H1 (cell line): Measurements from ENCODE around the gene NCKIPSD. TPM values are rescaled to one million over a fixed set of nuclear protein-coding genes. Genes with fewer than 3 reads are reported as not detected.
A peak's percentile ranks its signal among the peaks of the same experiment; 100 is the strongest.

ENCODE experiments used
- ASH2L ChIP-seq: fragments of 200-600, 300-600 bp; sonication (generic); IDR thresholded peaks from one replicate; pipeline ENCODE4 v1.7.1; 2017; ENCODE audit warnings: low read length
- BACH1 ChIP-seq: IDR thresholded peaks from 2 replicates; pipeline ENCODE4 v1.6.1; 2012; ENCODE audit warnings: low read length, improper control_type of control experiment
- CEBPB ChIP-seq: IDR thresholded peaks from 2 replicates; pipeline ENCODE4 v1.6.1; 2012; ENCODE audit warnings: low read depth, low read length
- CTBP2 ChIP-seq: IDR thresholded peaks from 2 replicates; pipeline ENCODE4 v1.7.0; 2011; ENCODE audit warnings: borderline replicate concordance, mild to moderate bottlenecking, moderate library complexity, mixed read lengths, low read length; ENCODE audit not compliant: insufficient read depth, insufficient read length
- GABPA ChIP-seq: IDR thresholded peaks from 2 replicates; pipeline ENCODE4 v1.6.1; 2011; ENCODE audit warnings: mild to moderate bottlenecking, low read length, moderate library complexity, borderline replicate concordance; ENCODE audit not compliant: insufficient read depth
- HDAC2 ChIP-seq, 2 experiments: fragments of 300-600 bp in 1 of 2; sonication (generic) in 1 of 2; IDR thresholded peaks; 2 replicates each; pipeline ENCODE4 v1.6.1; 2011 to 2012; ENCODE audit warnings: low read depth in 2 of 2, low read length in 2 of 2, mild to moderate bottlenecking in 2 of 2, moderate library complexity in 2 of 2, borderline replicate concordance in 1 of 2, inconsistent platforms in 1 of 2
- POLR2A ChIP-seq, 2 experiments: IDR thresholded peaks; 1 replicate in 1 of 2; 2 replicates in 1 of 2; pipeline ENCODE4 v1.6.1; 2011; ENCODE audit warnings: low read depth in 2 of 2, low read length in 2 of 2, mild to moderate bottlenecking in 2 of 2; ENCODE audit errors: control extremely low read depth in 1 of 2
- TBP ChIP-seq: IDR thresholded peaks from 2 replicates; pipeline ENCODE4 v1.6.1; 2011; ENCODE audit warnings: low read depth, low read length, improper control_type of control experiment
- TCF12 ChIP-seq: IDR thresholded peaks from 2 replicates; pipeline ENCODE4 v1.6.1; 2011; ENCODE audit warnings: low read depth, mild to moderate bottlenecking, low read length
- polyA plus RNA-seq, 7 experiments: library from polyadenylated mRNA; depleted of rRNA in 3 of 7; stranded (reverse) in 5 of 7; unstranded in 2 of 7; fragments of >200 nt in 5 of 7; fragments of 200-250 nt in 2 of 7; gene quantifications; 1 replicate in 5 of 7; 2 replicates in 1 of 7; 4 replicates in 1 of 7; pipeline versions ENCODE4 v1.2.1 to v1.2.3, GENCODE V29; 2011 to 2013; ENCODE audit warnings: missing spikeins in 2 of 7, mixed read lengths in 2 of 7
- total RNA-seq: library from RNA; stranded (reverse); fragmentation: NEBNext Ultra II Directional; extraction: Animal tissue kit (Norgen Biotek cat#: 25700); gene quantifications from 2 replicates; pipeline ENCODE4 v1.2.1, GENCODE V29; 2021
- TF ChIP-seq, protein P1 (sequence below): IDR thresholded peaks from 2 replicates; pipeline ENCODE4 v1.6.1; 2011; ENCODE audit warnings: low read length, improper control_type of control experiment

NCKIPSD gene
- total and polyA plus RNA-seq, 2 of the 8 experiments (the other 6 are each of a cell fraction or from before 2014, with no cell fraction given), result 34.7 to 91.8 TPM

DNA sequence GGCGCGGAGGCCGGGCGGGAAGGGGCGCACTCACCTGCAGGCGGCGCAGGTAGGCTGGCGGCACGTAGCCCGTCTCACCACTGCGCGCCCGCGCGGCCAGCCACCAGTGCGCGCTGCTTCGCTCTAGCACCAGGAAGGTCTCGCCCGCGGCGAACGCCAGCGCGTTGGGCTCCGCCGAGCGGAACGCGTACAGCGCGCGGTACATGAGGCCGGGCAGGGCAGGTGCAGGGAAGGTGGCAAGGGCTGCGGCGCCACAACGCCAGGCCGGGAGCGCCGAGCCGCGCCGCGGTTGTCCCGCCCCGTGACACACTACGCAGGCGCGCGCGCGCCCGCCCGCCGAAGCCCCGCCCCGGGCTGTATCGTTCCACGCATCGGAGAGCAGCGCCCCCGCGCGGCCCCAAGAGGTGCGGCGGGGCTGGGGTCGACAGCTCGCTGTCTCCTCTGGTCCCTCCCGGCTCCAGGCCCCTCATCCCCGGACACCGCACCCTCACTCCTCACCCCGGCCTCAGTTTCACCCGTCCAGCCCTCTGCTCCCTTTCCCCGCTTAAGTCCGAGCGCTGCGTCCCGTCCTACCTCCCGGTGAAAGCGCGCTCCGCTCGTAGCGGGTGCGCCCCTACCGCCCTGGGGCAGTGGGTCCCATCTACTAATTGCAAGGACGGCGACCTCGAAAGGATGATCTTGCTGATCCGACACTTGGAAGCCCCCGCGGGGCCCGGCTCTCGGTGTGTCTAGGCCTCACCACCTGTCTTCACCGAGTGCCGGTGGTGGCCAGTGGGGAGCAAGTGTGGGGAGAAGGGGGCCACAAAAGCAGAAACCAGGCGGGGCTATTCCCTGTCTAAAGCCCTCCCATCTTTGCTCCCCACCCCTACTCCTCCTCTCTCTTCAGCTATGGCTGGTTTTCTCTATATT is at the start of gene NCKIPSD (continued):
- peak; percentile 41 for TF ChIP-seq CTBP2
- peak in 1 of 2 experiments; percentile 86; a peak in 2 of 3 replicates for TF ChIP-seq POLR2A (IDR thresholded peaks at IDR 0.05; ENCODE audit: control extremely low read depth in 1 of 2, low read depth in 2 of 2, low read length in 2 of 2)
- TF ChIP-seq, protein P1, sequence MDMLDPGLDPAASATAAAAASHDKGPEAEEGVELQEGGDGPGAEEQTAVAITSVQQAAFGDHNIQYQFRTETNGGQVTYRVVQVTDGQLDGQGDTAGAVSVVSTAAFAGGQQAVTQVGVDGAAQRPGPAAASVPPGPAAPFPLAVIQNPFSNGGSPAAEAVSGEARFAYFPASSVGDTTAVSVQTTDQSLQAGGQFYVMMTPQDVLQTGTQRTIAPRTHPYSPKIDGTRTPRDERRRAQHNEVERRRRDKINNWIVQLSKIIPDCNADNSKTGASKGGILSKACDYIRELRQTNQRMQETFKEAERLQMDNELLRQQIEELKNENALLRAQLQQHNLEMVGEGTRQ, result no peak; the same call in 1 of the 2 replicates
- TF ChIP-seq CEBPB, result no peak
- TF ChIP-seq BACH1, result no peak
- TF ChIP-seq GABPA, result no peak
- TF ChIP-seq TCF12, result 0 out of 2 replicates have a peak, but pooled peaks have one; percentile 22
- peak; percentile 98 for TF ChIP-seq ASH2L
- TF ChIP-seq HDAC2 (IDR thresholded peaks at IDR 0.05; ENCODE audit: borderline replicate concordance in 1 of 2, low read depth in 2 of 2, low read length in 2 of 2), result no peak
- peak; percentile 18; the same call in 1 of the 2 replicates for TF ChIP-seq TBP
